ENCODE measurements around the gene OR13C4.
A peak's percentile ranks its signal among the peaks of the same experiment; 100 is the strongest.

Gene OR13C4

DNA sequence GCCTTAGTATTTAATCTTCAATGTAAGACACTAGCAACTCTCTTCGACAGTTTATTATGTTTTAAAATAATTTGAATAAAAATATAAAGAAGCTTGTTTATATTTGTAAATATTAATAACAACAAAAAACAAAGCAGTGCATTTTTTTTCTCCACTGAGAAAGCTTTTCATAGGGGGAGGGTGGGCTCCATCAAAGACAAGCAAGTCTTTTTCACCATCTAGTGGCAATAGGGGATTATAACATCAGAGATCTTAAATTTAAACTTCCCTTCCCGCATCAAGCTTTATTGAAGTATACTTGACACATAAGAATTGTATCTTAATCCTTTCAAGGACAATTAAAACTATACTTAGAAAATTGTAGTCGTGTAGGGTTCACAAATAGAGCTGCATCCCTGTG, 32.2 kb downstream of the OR13C4 start:
- Histone ChIP-seq H2AFZ (ENCODE audit: low read depth, low read length) (no peak overlapping the region), H3K79me2 (ENCODE audit: insufficient read depth, low read length) (no peaks in the 10 kb centered on the region), H3K9me3 (ENCODE audit: insufficient read depth, low read length, severe bottlenecking) (no peaks in the 10 kb centered on the region), H3K9ac (ENCODE audit: low read depth, low read length) (no peak overlapping the region), H4K20me1 (ENCODE audit: insufficient read depth, low read length) (no peaks in the 10 kb centered on the region), H3K4me2 (ENCODE audit: insufficient read depth, low read length) (no peak overlapping the region), H3K27ac (ENCODE audit: low read length) (no peak overlapping the region), H3K27me3 (ENCODE audit: insufficient read depth, low read length, poor library complexity) (no peaks in the 10 kb centered on the region), H3K4me1 (ENCODE audit: insufficient read depth, low read length) (no peaks in the 10 kb centered on the region), H3K36me3 (ENCODE audit: insufficient read depth, low read length) (no peaks in the 10 kb centered on the region), H3K4me3 (ENCODE audit: low read depth in 1 of 2, low read length in 2 of 2) (no peak overlapping the region)
- TF ChIP-seq EZH2 (IDR thresholded peaks at IDR 0.05; ENCODE audit: borderline replicate concordance, low read depth, low read length, severe bottlenecking), result no peak
- TF ChIP-seq, protein P1, sequence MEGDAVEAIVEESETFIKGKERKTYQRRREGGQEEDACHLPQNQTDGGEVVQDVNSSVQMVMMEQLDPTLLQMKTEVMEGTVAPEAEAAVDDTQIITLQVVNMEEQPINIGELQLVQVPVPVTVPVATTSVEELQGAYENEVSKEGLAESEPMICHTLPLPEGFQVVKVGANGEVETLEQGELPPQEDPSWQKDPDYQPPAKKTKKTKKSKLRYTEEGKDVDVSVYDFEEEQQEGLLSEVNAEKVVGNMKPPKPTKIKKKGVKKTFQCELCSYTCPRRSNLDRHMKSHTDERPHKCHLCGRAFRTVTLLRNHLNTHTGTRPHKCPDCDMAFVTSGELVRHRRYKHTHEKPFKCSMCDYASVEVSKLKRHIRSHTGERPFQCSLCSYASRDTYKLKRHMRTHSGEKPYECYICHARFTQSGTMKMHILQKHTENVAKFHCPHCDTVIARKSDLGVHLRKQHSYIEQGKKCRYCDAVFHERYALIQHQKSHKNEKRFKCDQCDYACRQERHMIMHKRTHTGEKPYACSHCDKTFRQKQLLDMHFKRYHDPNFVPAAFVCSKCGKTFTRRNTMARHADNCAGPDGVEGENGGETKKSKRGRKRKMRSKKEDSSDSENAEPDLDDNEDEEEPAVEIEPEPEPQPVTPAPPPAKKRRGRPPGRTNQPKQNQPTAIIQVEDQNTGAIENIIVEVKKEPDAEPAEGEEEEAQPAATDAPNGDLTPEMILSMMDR (IDR thresholded peaks at IDR 0.05; ENCODE audit: borderline replicate concordance, extremely low read depth, low read length, poor library complexity, severe bottlenecking), result peak; percentile 40
- no peak for ATAC-seq (ENCODE audit: insufficient read depth, low read depth)
- DNase-seq, result no peak

DNA sequence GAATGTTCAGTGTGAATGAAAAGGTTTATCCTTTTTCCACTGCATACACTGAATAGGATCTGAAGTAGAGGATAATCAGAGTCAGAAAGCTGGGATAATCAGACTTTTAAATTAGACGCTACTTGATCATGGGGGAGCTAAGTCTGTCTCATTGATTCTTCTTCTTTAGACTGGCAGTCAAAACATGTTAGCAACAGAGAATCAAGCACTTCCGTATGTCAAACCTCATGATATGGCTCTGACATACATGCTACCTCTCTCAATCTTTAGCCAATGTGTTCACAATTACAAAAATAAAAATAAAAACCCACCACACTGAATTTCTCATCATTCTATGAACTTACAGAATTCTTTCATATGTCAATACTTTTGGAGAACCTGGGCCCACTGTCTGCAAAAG, 42.0 kb downstream of the OR13C4 start:
- no peaks in the 10 kb centered on the region for H3K36me3 ChIP-seq (ENCODE audit: insufficient read depth, low read length)
- no peak overlapping the region for H2AFZ ChIP-seq (ENCODE audit: low read depth, low read length)
- no peaks in the 10 kb centered on the region for H3K9me3 ChIP-seq (ENCODE audit: insufficient read depth, low read length, severe bottlenecking)
- no peaks in the 10 kb centered on the region for H3K27me3 ChIP-seq (ENCODE audit: insufficient read depth, low read length, poor library complexity)
- DNase-seq (no peak), ATAC-seq (ENCODE audit: insufficient read depth, low read depth) (no peak)
- H3K27ac ChIP-seq (ENCODE audit: low read length), result no peak overlapping the region
- H3K4me3 ChIP-seq (ENCODE audit: low read depth in 1 of 2, low read length in 2 of 2), result no peak overlapping the region
- H4K20me1 ChIP-seq (ENCODE audit: insufficient read depth, low read length), result no peaks in the 10 kb centered on the region
- no peak for TF ChIP-seq EZH2 (IDR thresholded peaks at IDR 0.05; ENCODE audit: borderline replicate concordance, low read depth, low read length, severe bottlenecking)
- TF ChIP-seq, protein P1 (IDR thresholded peaks at IDR 0.05; ENCODE audit: borderline replicate concordance, extremely low read depth, low read length, poor library complexity, severe bottlenecking), result no peak
- no peak overlapping the region for H3K9ac ChIP-seq (ENCODE audit: low read depth, low read length)
- H3K79me2 ChIP-seq (ENCODE audit: insufficient read depth, low read length), result no peaks in the 10 kb centered on the region
- no peaks in the 10 kb centered on the region for H3K4me1 ChIP-seq (ENCODE audit: insufficient read depth, low read length)
- no peak overlapping the region for H3K4me2 ChIP-seq (ENCODE audit: insufficient read depth, low read length)

DNA sequence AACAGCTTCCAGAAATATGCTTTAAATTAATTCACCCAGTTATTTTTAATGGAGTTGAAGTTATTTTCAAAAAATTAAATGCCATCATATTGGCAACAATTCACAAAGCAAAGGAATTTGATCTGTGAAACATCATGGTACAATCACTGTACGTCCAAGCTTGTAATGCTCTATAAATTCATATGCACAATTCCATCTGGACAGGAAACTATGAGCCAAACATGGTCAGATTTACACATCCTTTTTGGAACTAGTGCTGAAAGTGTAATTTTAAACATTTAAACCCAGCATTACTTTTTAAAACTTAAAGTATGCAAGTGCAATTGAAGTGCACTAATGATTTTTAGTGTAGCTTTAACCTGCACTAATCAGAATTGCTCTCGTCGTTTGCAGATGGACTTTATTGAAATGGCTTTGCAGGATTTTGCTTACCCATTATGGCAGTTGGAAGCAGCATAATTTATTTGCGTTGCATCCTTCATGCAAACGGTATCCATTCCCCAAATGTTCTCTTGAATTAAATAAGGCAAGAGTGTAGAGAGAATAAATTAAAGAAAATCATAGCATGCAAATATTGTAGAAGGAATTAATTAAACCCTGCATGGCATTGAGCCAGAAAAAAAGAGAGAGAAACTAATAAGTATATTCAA, 44.0 kb downstream of the OR13C4 start:
- H3K9ac ChIP-seq (ENCODE audit: low read depth, low read length), result no peak overlapping the region
- ATAC-seq (ENCODE audit: insufficient read depth, low read depth), result no peak
- TF ChIP-seq, protein P1 (IDR thresholded peaks at IDR 0.05; ENCODE audit: borderline replicate concordance, extremely low read depth, low read length, poor library complexity, severe bottlenecking), result no peak
- TF ChIP-seq EZH2 (IDR thresholded peaks at IDR 0.05; ENCODE audit: borderline replicate concordance, low read depth, low read length, severe bottlenecking), result no peak

More for the DNA sequence above, 44.0 kb downstream of the OR13C4 start:
- H3K4me1 ChIP-seq (ENCODE audit: insufficient read depth, low read length), result no peaks in the 10 kb centered on the region
- no peaks in the 10 kb centered on the region for H3K27me3 ChIP-seq (ENCODE audit: insufficient read depth, low read length, poor library complexity)
- no peak overlapping the region for H3K27ac ChIP-seq (ENCODE audit: low read length)
- H4K20me1 ChIP-seq (ENCODE audit: insufficient read depth, low read length), result no peaks in the 10 kb centered on the region
- H3K36me3 ChIP-seq (ENCODE audit: insufficient read depth, low read length), result no peaks in the 10 kb centered on the region
- H2AFZ ChIP-seq (ENCODE audit: low read depth, low read length), result no peak overlapping the region
- no peak overlapping the region for H3K4me3 ChIP-seq (ENCODE audit: low read depth in 1 of 2, low read length in 2 of 2)
- H3K79me2 ChIP-seq (ENCODE audit: insufficient read depth, low read length), result no peaks in the 10 kb centered on the region
- DNase-seq, result no peak
- no peak overlapping the region for H3K4me2 ChIP-seq (ENCODE audit: insufficient read depth, low read length)
- H3K9me3 ChIP-seq (ENCODE audit: insufficient read depth, low read length, severe bottlenecking), result no peaks in the 10 kb centered on the region

All from DND-41 (cell line).